Panc1 (cell line): Measurements from ENCODE around the gene ZER1.

Experiments
- CTCF ChIP-seq: fragments of 450-650 bp; IDR thresholded peaks from 2 replicates; pipeline ENCODE4 v1.5.1; 2017; ENCODE audit warnings: mild to moderate bottlenecking
- POLR2AphosphoS5 ChIP-seq: IDR thresholded peaks from 2 replicates; pipeline ENCODE4 v1.6.1; 2012; ENCODE audit warnings: mild to moderate bottlenecking, low read depth, low read length, moderate library complexity

- TF ChIP-seq POLR2AphosphoS5: no peak
- no peak for TF ChIP-seq CTCF
Observed at GRCh38 chr9:128773049-128773448, 1.3 kb upstream of the ZER1 start.
